Upper lobe of left lung (tissue), 6 donors: ENCODE results near the gene ZNF81. TPM values are rescaled to one million over a fixed set of nuclear protein-coding genes. Genes with fewer than 3 reads are reported as not detected.

Experiments used
- ATAC-seq, 2 donors: fragments of 200-7000 bp; cut with Tn5 transposase; one replicate each; pipeline ENCODE4 v1.9.1; 2022; ENCODE audit warnings: mild to moderate bottlenecking in 2 of 2, moderate library complexity in 2 of 2; ENCODE audit not compliant: low FRiP score in 2 of 2
- DNase-seq, 2 donors: peaks; one replicate each; pipeline ENCODE4 v3.0.0-alpha.2; 2019 to 2020
- H3K27ac ChIP-seq, 4 donors: fragments of 200-600 bp; sonication (generic); one replicate each; pipeline ENCODE4 v1.5.1; 2016 to 2019
- H3K27me3 ChIP-seq, 4 donors: fragments of 200-600 bp; sonication (generic); one replicate each; pipeline ENCODE4 v1.5.1; 2017 to 2019
- H3K36me3 ChIP-seq, 4 donors: fragments of 200-600 bp; sonication (generic); one replicate each; pipeline ENCODE4 v1.5.1; 2016 to 2019
- H3K4me1 ChIP-seq, 4 donors: fragments of 200-600 bp; sonication (generic); one replicate each; pipeline ENCODE4 v1.5.1; 2018 to 2019
- H3K4me3 ChIP-seq, 4 donors: fragments of 200-600 bp; sonication (generic); one replicate each; pipeline ENCODE4 v1.5.1; 2017 to 2019; ENCODE audit warnings: mild to moderate bottlenecking in 2 of 4, moderate library complexity in 1 of 4
- H3K9me3 ChIP-seq, 4 donors: fragments of 200-600 bp; sonication (generic); one replicate each; pipeline ENCODE4 v1.5.1; 2018 to 2019
- EP300 ChIP-seq, 4 donors: sonication (generic); formaldehyde crosslinking; IDR thresholded peaks; one replicate each; pipeline ENCODE4 v1.5.1; 2017; ENCODE audit warnings: antibody characterized with exemption in 4 of 4, control low read depth in 2 of 4
- POLR2A ChIP-seq, 4 donors: fragments of 450-650 bp; IDR thresholded peaks; one replicate each; pipeline ENCODE4 v1.5.1; 2016 to 2017; ENCODE audit warnings: antibody characterized with exemption in 4 of 4, mild to moderate bottlenecking in 2 of 4
- POLR2AphosphoS5 ChIP-seq, 2 donors: sonication (generic); formaldehyde crosslinking; IDR thresholded peaks; one replicate each; pipeline ENCODE4 v1.5.1; 2017; ENCODE audit warnings: antibody characterized with exemption in 2 of 2
- WGBS, 2 donors: methylation state at CpG; one replicate each; pipeline ENCODE4 v1.1.5; 2017 to 2018; 5-methylcytosine and 5-hydroxymethylcytosine counted together
- total RNA-seq, 6 donors: library from RNA; depleted of rRNA in 4 of 6; stranded (reverse); fragments of >200 nt in 4 of 6; gene quantifications; one replicate each; pipeline versions ENCODE4 v1.1.0 to v1.2.1, GENCODE V29; 2016 to 2021
- TF ChIP-seq, protein P1 (sequence below), 6 experiments: fragments of 450-650 bp in 4 of 6; fragments of 200-600 bp in 2 of 6; sonication (generic) in 2 of 6; IDR thresholded peaks; one replicate each; pipeline ENCODE4 v1.5.1; 2016 to 2019; ENCODE audit warnings: antibody characterized with exemption in 6 of 6
- donor health status: DM: no; HTN: no; CAD: no; lungs with moderate emphysema.
- donor health status: DM: no; HTN: yes; CAD: no; lungs with severe emphysema.

Gene ZNF81
- 10 to 100 TPM in 2 of 6 donors, 1 to 10 TPM in 4; 3.2 to 22.0 (median 9.0) TPM for total RNA-seq

DNA sequence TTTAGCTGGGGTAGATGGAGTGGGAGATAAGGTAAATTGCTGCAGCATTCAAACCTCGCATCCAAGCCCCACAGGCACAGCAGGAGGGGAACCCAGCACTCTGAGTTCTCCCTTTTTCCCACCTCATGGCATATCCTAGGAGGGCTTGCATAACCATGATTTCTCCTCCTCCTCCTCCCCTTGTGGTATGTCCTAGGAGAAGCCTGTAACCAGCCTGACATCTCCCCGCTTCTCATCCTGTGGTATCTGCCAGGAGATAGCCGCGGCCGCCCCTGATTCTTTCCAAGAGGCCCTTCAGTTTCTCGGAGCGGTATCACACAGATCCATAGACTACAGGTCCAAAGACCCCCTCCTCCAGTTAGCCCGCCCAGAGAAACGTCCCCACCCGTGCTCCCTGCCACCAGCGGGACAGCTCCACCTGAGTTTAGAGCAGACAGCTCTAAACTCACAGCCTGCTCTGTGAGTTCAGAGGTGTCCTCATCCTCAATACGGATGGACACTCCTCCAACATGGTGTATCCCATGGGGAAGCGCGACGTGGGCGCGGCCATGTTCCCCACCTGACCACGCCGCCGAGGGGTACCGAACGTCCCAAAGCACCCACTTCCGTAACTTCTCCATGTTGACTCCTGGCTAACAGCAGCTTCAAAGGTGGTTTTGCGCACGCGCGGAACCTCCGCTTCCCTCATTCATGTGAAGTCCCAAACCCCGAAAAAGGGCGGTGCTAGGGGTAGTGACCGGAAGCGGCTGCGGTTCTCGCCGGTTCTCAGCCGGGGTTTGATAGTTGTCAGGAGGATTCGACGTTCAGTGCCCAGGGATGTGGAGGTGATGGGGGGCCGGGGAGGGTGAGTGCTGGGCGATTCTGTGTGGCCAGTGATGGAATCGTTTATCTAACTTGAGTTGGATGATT, at the start of gene ZNF81:
Gene ZNF81 (plus strand): TSS at position 739 of the 909 bp plus-strand sequence. CDS start 9,366 bp downstream, outside the sequence.
- whole genome bisulfite sequencing, 2 donors = 5 to 42% methylated on average over 9 to 41 of the region's 41 CpGs
- ATAC-seq (peak; percentile 98 to 99), DNase-seq (peak; percentile 92 to 97)
- Histone ChIP-seq H3K4me3 (peak within 1 kb of the TSS; percentile 20 to 71 (median 54)), H3K9me3 (no peaks in the 10 kb centered on the region), H3K4me1 (peaks cover 0 to 6% (median 2%) of the 10 kb centered on the region in 4 donors), H3K36me3 (no peaks in the 10 kb centered on the region), H3K27me3 (no peaks in the 10 kb centered on the region), H3K27ac (peak within 1 kb of the TSS; percentile 30 to 75 (median 56))
- TF ChIP-seq EP300 (IDR thresholded peaks at IDR 0.05) (no peak), POLR2AphosphoS5 (IDR thresholded peaks at IDR 0.05) (peak in 1 of 2 donors; percentile 68), POLR2A (IDR thresholded peaks at IDR 0.05) (peak in 2 of 4 donors; percentile 27 to 54)
- TF ChIP-seq, protein P1, sequence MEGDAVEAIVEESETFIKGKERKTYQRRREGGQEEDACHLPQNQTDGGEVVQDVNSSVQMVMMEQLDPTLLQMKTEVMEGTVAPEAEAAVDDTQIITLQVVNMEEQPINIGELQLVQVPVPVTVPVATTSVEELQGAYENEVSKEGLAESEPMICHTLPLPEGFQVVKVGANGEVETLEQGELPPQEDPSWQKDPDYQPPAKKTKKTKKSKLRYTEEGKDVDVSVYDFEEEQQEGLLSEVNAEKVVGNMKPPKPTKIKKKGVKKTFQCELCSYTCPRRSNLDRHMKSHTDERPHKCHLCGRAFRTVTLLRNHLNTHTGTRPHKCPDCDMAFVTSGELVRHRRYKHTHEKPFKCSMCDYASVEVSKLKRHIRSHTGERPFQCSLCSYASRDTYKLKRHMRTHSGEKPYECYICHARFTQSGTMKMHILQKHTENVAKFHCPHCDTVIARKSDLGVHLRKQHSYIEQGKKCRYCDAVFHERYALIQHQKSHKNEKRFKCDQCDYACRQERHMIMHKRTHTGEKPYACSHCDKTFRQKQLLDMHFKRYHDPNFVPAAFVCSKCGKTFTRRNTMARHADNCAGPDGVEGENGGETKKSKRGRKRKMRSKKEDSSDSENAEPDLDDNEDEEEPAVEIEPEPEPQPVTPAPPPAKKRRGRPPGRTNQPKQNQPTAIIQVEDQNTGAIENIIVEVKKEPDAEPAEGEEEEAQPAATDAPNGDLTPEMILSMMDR (IDR thresholded peaks at IDR 0.05) = no peak

DNA sequence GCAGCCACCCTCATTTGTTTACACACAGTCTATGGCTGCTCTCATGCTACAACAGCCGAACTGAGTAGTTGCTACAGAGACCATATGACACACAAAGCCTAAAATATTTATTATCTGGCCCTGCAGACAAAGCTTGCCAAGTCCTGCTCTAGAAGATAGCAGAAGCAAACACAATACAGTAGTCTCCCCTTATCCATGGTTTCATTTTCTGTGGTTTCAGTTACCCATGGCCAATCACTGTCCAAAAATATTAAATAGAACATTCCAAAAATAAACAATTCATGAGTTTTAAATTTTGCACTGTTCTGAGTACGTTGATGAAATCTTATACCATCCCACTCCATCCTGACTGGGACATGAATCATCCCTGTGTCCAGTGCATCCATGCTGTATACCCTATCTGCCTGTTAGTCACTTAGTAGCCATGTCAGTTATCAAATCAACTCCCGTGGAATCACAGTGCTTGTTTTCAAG, 40.2 kb upstream of the ZNF81 start:
- WGBS, 2 donors = 41 to 49% methylated on average over 3 of the region's 3 CpGs
- DNase-seq (no peak), ATAC-seq (no peak)
- Histone ChIP-seq H3K27ac (no peak overlapping the region), H3K27me3 (no peaks in the 10 kb centered on the region), H3K4me3 (no peak overlapping the region), H3K36me3 (no peaks in the 10 kb centered on the region), H3K4me1 (no peaks in the 10 kb centered on the region), H3K9me3 (no peaks in the 10 kb centered on the region)
- TF ChIP-seq, protein P1 (IDR thresholded peaks at IDR 0.05) = no peak
- TF ChIP-seq EP300 (IDR thresholded peaks at IDR 0.05) (no peak), POLR2A (IDR thresholded peaks at IDR 0.05) (no peak), POLR2AphosphoS5 (IDR thresholded peaks at IDR 0.05) (no peak)

DNA sequence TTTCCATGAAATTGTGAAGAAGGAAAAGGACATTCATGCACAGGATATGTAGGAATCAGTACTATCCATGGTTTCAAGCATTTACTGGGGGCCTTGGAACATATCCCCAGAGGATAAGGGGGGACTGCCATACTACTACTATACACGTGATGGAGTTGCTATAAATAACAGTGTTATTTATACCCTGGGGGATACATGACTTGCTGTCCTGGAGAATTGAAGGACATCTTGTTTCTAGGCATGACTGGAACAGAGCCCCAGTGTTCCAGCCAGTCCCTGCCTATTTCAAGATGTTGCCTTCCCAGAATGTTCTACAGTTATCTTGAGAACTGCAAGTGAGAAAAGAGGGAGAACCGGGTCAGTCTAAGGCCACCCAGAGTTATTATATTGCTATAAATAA, 39.6 kb upstream of the ZNF81 start:
- Histone ChIP-seq H3K9me3 (no peaks in the 10 kb centered on the region), H3K4me1 (no peaks in the 10 kb centered on the region), H3K4me3 (no peak overlapping the region), H3K36me3 (no peaks in the 10 kb centered on the region), H3K27ac (no peak overlapping the region), H3K27me3 (no peaks in the 10 kb centered on the region)
- WGBS, 2 donors = 60 to 70% methylated on average over 2 of the region's 2 CpGs
- DNase-seq (no peak), ATAC-seq (no peak)
- TF ChIP-seq POLR2AphosphoS5 (IDR thresholded peaks at IDR 0.05) = no peak
- TF ChIP-seq EP300 (IDR thresholded peaks at IDR 0.05) = no peak
- no peak for TF ChIP-seq POLR2A (IDR thresholded peaks at IDR 0.05)
- TF ChIP-seq, protein P1 (IDR thresholded peaks at IDR 0.05) = no peak

DNA sequence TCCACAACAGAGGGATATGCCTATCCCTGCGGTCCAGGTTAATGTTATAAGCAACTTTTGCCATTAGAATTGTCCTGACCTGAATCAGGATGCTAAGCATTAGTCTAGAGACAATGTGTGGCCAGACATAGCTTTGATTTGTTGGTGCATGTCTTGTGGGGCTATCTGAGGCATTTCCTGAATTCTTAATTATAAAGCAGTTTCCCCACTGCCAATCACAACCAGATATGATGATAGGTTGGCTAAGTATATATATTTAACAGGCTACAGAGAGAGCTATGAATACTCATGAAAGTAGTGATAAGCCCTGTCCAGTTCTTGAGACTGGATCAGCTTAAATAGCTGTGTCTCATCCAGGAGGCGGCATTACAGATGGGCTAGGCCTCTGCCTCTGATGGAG, 37.8 kb upstream of the ZNF81 start:
- Histone ChIP-seq H3K27me3 (no peaks in the 10 kb centered on the region), H3K4me3 (no peak overlapping the region), H3K9me3 (no peaks in the 10 kb centered on the region), H3K4me1 (no peaks in the 10 kb centered on the region), H3K36me3 (no peaks in the 10 kb centered on the region), H3K27ac (no peak overlapping the region)
- no peak for DNase-seq
- 61 to 82% methylated on average over 2 of the region's 2 CpGs for WGBS, 2 donors
- no peak for TF ChIP-seq POLR2AphosphoS5 (IDR thresholded peaks at IDR 0.05)
- no peak for TF ChIP-seq EP300 (IDR thresholded peaks at IDR 0.05)
- TF ChIP-seq, protein P1 (IDR thresholded peaks at IDR 0.05) = no peak
- no peak for TF ChIP-seq POLR2A (IDR thresholded peaks at IDR 0.05)
- no peak for ATAC-seq
